ENCODE results near the gene PXK.
"Not testable (repeated sequence)": the region's sequence is repeated elsewhere in the genome, so short reads cannot be mapped to it uniquely, and the experiment has no call there.

Gene PXK

DNA sequence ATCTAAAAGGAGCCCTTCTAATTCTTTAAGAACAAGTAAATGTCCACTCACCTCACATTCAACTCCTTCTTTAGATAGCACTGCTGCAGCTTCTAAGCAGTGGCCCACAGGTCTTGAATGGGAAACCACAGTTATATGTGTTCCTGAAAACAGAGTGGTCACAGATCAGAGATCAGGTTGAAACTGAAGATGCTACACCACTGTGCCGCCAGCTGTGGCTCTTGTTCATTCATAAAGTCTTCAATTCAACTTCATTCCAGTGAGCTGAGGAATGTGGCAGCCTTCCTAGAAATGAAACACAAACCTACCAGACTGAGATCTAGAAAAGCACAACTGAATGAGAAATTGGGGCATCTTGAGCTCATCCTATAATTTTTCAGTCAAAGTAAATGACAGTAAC, 97.0 kb downstream of the PXK start:
- Histone ChIP-seq H3K27me3 (ENCODE audit: insufficient read depth, low read length) (no peaks in the 10 kb centered on the region), H3K4me3 (ENCODE audit: low read length) (no peak overlapping the region), H3K9me3 (ENCODE audit: low read length) (no peaks in the 10 kb centered on the region), H2AFZ (ENCODE audit: low read depth, low read length) (no peak overlapping the region), H3K4me1 (ENCODE audit: insufficient read depth, low read length) (peaks cover 13% of the 10 kb centered on the region), H3K36me3 (ENCODE audit: insufficient read depth, low read length) (peaks cover 69% of the 10 kb centered on the region)

DNA sequence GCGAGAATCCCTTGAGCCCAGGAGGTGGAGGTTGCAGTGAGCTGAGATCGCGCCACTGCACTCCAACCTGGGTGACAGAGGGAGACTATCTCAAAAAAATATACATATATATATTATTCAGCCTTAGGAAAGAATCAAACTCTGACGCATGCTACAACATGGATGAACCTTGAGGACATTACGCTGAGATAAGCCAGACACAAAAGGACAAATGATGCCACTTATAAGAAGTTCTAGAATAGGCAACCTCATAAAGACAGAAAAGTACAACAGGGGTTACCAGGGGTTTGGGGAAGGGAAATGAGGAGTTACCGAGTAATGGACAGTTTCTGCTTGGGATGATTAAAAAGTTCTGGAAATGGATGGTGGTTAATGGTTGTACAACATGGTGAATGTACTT, 100.2 kb downstream of the PXK start:
- Histone ChIP-seq H3K4me1 (ENCODE audit: insufficient read depth, low read length) (peaks cover 15% of the 10 kb centered on the region), H3K9me3 (ENCODE audit: low read length) (no peaks in the 10 kb centered on the region), H3K4me3 (ENCODE audit: low read length) (peak overlapping the region; percentile 86), H3K27me3 (ENCODE audit: insufficient read depth, low read length) (no peaks in the 10 kb centered on the region), H3K36me3 (ENCODE audit: insufficient read depth, low read length) (peaks cover 41% of the 10 kb centered on the region), H2AFZ (ENCODE audit: low read depth, low read length) (no peak overlapping the region)

DNA sequence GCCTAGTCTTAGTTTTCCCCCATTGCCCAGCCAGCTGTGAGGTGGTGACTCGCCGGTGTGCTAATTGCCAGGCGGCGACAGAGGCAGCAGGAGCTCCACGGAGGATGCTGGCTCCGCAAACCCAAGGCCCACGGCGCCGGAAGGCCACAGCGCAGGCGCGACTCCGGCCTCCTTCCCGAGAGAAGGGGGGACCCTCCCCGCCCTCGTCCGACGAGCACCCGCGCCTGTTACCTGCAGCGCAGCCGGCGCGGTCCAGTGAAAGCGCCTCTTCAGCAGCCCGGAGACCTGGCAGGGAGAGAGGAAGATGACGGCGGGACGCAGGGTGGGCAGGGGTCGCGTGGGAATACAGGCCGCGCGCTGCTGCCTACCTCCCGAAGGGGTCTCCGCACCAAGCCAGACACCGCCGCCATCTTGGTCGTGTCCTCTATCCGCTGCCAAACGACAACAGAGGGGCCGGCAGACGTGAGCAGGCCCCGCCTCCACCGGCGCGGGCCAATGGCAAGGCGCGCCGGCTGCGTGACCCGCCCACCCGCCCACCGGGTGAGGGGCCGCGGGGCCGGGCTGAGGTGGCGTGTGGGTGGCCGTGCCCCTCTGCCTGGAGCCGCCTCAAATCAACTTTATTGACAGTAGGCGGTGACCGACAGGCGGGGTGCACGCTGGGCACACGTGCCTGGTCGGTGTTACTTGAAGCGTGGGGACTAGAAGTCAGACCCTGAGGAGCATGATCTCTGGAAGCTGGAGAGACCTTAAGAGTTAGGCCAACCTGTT, 100.9 kb downstream of the PXK start, which contains the start of gene PDHB:
Gene PDHB (minus strand): TSS at position 433 of the 768 bp plus-strand sequence. CDS start 23 bp downstream, at position 410.
- Histone ChIP-seq H3K9me3 (ENCODE audit: low read length) (no peaks in the 10 kb centered on the region), H3K4me3 (ENCODE audit: low read length) (peak within 1 kb of the TSS; percentile 86), H3K36me3 (ENCODE audit: insufficient read depth, low read length) (peaks cover 34% of the 10 kb centered on the region), H3K4me1 (ENCODE audit: insufficient read depth, low read length) (peaks cover 15% of the 10 kb centered on the region), H2AFZ (ENCODE audit: low read depth, low read length) (peak within 1 kb of the TSS; percentile 52), H3K27me3 (ENCODE audit: insufficient read depth, low read length) (no peaks in the 10 kb centered on the region)

DNA sequence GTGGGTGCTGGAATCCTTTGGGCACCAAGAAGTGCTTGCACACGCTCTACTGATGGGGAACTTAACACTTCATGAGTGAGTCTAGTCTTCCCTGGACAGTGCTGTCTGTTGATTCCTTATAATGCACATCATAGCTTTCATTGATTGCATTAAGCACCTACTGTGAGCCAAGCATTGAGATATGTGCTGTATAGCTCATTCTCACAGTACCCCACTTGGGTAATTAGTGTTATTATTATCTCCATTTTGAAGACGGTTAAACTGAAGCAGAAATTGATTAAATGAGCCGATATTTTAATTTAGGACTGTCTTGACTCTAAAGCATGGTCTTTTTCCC, 101.4 kb downstream of the PXK start:
- peaks cover 15% of the 10 kb centered on the region for H3K4me1 ChIP-seq (ENCODE audit: insufficient read depth, low read length)
- H3K4me3 ChIP-seq (ENCODE audit: low read length): peak overlapping the region; percentile 50
- H3K36me3 ChIP-seq (ENCODE audit: insufficient read depth, low read length): peaks cover 29% of the 10 kb centered on the region
- peak overlapping the region; percentile 52 for H2AFZ ChIP-seq (ENCODE audit: low read depth, low read length)
- H3K27me3 ChIP-seq (ENCODE audit: insufficient read depth, low read length): no peaks in the 10 kb centered on the region
- no peaks in the 10 kb centered on the region for H3K9me3 ChIP-seq (ENCODE audit: low read length)

DNA sequence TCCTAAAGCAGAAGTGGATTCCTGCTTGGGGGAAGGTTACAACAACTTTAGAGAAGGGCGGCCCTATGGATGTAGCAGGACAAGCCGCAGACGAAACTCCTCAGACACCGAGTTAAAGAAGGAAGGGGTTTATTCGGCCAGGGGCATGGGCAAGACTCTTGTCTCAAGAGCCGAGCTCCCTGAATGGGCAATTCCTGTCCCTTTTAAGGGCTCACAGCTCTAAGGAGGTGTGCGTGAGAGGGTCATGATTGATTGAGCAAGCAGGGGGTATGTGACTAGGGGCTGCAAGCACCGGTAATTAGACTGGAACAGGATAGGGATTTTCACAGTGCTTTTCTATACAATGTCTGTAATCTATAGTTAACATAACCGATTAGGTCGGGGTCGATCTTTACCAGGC, 101.8 kb downstream of the PXK start:
- H3K4me3 ChIP-seq (ENCODE audit: low read length): no peak overlapping the region
- no peaks in the 10 kb centered on the region for H3K9me3 ChIP-seq (ENCODE audit: low read length)
- no peaks in the 10 kb centered on the region for H3K27me3 ChIP-seq (ENCODE audit: insufficient read depth, low read length)
- peaks cover 25% of the 10 kb centered on the region for H3K36me3 ChIP-seq (ENCODE audit: insufficient read depth, low read length)
- peaks cover 15% of the 10 kb centered on the region for H3K4me1 ChIP-seq (ENCODE audit: insufficient read depth, low read length)
- no peak overlapping the region for H2AFZ ChIP-seq (ENCODE audit: low read depth, low read length)

DNA sequence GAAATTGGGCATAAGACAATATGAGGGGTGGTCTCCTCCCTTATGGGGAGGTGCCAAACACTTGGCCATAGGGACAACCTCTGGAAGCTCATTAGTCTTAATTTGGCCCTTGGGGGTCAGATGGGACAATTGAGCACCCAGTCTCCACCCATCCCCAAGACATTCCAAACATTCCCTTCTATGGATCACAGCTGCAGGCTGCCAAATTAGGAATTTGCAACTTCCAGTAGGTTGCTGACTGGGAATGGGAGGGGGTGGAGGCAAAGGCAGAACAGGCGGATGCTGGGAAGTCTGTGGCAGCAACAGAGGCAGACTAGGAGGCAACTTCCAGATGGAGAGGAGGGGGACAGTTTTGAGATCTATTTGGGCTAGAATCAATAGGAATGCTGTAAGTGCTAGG, 102.3 kb downstream of the PXK start:
- no peaks in the 10 kb centered on the region for H3K9me3 ChIP-seq (ENCODE audit: low read length)
- H3K4me3 ChIP-seq (ENCODE audit: low read length): no peak overlapping the region
- H3K27me3 ChIP-seq (ENCODE audit: insufficient read depth, low read length): no peaks in the 10 kb centered on the region
- H2AFZ ChIP-seq (ENCODE audit: low read depth, low read length): no peak overlapping the region
- H3K36me3 ChIP-seq (ENCODE audit: insufficient read depth, low read length): peaks cover 20% of the 10 kb centered on the region
- peaks cover 15% of the 10 kb centered on the region for H3K4me1 ChIP-seq (ENCODE audit: insufficient read depth, low read length)

DNA sequence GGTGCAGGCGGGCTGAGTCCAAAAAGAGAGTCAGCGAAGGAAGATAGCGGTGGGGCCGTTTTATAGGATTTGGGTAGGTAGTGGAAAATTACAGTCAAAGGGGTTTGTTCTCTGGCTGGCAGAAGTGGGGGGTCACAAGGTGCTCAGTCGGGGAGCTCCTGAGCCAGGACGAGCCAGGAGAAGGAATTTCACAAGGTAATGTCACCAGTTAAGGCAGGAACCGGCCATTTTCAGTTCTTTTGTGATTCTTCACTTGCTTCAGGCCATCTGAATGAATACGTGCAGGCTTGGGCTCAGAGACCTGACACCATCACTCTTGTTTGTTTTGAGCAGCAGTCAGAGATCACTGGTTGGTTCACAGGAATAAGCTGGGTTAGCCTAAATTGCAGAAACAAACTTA, 104.6 kb downstream of the PXK start:
- H3K9me3 ChIP-seq (ENCODE audit: low read length); H3K4me3 ChIP-seq (ENCODE audit: low read length); H3K27me3 ChIP-seq (ENCODE audit: insufficient read depth, low read length); H3K36me3 ChIP-seq (ENCODE audit: insufficient read depth, low read length); H2AFZ ChIP-seq (ENCODE audit: low read depth, low read length): not testable (repeated sequence)
- peaks cover 15% of the 10 kb centered on the region for H3K4me1 ChIP-seq (ENCODE audit: insufficient read depth, low read length)

DNA sequence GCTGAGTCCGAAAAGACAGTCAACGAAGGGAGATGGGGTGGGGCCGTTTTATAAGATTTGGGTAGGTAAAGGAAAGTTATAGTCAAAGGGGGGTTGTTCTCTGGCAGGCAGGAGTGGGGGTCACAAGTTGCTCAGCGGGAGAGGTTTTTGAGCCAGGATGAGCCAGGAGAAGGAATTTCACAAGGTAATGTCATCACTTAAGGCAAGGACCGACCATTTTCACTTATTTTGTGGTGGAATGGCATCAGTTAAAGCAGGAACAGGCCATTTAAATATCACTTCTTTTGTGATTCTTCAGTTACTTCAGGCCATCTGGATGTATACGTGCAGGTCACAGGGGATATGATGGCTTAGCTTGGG, 108.3 kb downstream of the PXK start:
- H3K36me3 ChIP-seq (ENCODE audit: insufficient read depth, low read length); H3K27me3 ChIP-seq (ENCODE audit: insufficient read depth, low read length); H2AFZ ChIP-seq (ENCODE audit: low read depth, low read length); H3K4me3 ChIP-seq (ENCODE audit: low read length); H3K9me3 ChIP-seq (ENCODE audit: low read length); H3K4me1 ChIP-seq (ENCODE audit: insufficient read depth, low read length): not testable (repeated sequence)

DNA sequence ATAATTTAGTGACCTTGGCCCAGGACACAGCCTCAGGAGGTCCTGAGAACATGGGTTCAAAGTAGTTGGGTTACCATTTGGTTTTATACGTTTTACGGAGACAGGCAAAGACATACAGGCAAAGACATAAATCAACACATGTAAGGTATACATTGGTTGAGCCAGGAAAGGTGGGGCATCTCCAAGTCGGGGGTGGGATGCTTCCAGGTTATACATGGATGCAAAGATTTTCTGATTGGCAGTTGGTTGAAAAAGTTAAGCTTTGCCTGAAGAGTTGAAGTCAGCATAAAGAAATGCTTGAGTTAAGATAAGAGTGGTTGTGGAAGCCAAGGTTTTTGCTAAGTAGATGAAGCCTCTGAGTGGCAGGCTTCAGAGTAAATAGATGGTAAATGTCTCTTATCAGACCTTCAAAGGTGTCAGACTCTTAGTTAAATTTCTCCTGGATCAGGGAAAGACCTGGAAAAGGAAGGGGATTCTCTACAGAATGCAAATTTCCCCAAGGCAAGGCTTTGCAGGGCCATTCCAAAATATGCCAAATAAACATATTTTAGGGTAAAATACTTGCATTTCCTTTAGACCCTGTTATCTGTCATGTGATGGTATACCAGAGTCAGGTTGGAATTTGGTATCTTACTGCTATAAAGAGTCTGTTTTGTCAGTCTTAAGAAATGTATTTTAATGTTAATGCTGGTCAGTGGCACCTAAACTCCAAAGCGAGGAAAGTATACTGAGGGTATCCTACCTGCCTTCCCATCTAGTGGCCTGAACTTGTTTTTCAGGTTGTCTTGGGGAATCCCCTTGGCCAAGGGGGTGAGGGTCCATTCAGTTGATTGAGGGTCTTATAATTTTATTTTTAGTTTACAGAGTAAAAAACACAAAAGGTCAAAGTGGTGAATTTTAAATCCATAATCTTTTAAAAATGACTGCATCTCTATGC, 109.1 kb downstream of the PXK start:
- no peaks in the 10 kb centered on the region for H3K36me3 ChIP-seq (ENCODE audit: insufficient read depth, low read length)
- no peaks in the 10 kb centered on the region for H3K27me3 ChIP-seq (ENCODE audit: insufficient read depth, low read length)
- H2AFZ ChIP-seq (ENCODE audit: low read depth, low read length): no peak overlapping the region
- no peak overlapping the region for H3K4me3 ChIP-seq (ENCODE audit: low read length)
- H3K9me3 ChIP-seq (ENCODE audit: low read length): no peaks in the 10 kb centered on the region
- no peaks in the 10 kb centered on the region for H3K4me1 ChIP-seq (ENCODE audit: insufficient read depth, low read length)

DNA sequence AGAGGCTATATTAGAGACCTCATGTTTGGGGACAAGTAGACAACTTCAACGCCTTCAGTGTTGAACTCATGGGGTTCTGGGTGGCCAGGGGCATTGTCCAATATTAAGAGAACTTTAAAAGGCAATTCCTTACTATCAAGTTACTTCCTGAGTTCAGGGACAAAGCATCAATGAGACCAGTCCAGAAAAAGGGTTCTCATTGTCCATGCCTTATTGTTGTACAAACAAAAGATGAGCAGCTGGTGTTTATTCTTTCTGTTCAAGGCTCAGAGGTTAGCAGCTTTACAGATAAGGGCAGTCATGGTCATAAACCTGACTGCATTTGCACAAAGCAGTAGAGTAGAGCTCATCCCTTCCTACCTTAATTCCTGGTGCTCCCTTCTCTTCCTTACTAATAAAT, 119.5 kb downstream of the PXK start:
- no peak overlapping the region for H3K4me3 ChIP-seq (ENCODE audit: low read length)
- H3K36me3 ChIP-seq (ENCODE audit: insufficient read depth, low read length): no peaks in the 10 kb centered on the region
- peaks cover 9% of the 10 kb centered on the region for H3K4me1 ChIP-seq (ENCODE audit: insufficient read depth, low read length)
- peaks cover 1% of the 10 kb centered on the region for H3K9me3 ChIP-seq (ENCODE audit: low read length)
- H2AFZ ChIP-seq (ENCODE audit: low read depth, low read length): no peak overlapping the region
- H3K27me3 ChIP-seq (ENCODE audit: insufficient read depth, low read length): no peaks in the 10 kb centered on the region

DNA sequence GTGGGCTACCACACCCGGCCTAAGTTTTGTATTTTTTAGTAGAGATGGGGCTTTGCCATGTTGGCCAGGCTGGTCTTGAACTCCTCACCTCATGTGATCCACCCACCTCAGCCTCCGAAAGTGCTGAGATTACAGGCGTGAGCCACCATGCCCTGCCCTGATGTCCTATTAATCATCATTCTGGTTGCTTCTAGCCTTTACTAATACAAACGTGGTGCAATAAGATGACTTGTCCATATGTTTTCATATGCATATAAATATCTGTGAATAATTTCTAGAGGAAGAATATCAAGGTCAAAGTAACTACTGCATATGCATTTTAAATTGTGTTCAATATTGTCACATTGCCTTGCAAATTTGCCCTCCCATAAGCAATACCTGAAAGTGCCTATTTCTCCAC, 126.5 kb downstream of the PXK start:
- no peaks in the 10 kb centered on the region for H3K27me3 ChIP-seq (ENCODE audit: insufficient read depth, low read length)
- no peak overlapping the region for H3K4me3 ChIP-seq (ENCODE audit: low read length)
- H3K36me3 ChIP-seq (ENCODE audit: insufficient read depth, low read length): no peaks in the 10 kb centered on the region
- H2AFZ ChIP-seq (ENCODE audit: low read depth, low read length): no peak overlapping the region
- peaks cover 3% of the 10 kb centered on the region for H3K4me1 ChIP-seq (ENCODE audit: insufficient read depth, low read length)
- H3K9me3 ChIP-seq (ENCODE audit: low read length): no peaks in the 10 kb centered on the region

DNA sequence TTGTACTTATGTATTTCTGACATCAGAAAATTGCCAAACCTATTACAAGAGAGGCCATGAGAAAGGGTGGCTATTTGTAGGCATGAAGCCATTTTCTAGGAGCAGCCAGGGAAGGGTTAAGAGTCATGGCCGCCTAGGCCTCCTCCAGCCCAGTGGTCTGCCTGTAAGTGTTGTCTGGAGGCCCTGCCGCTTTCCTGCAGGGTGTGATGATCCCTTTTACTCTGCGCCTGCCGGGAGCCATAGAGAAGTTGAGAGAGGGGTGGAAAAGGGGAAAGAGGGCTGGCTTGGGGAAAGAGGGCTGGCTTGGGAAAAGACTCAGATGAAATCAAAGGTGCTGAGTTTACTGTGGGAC, 130.1 kb downstream of the PXK start:
- Histone ChIP-seq H3K4me3 (ENCODE audit: low read length) (no peak overlapping the region), H3K36me3 (ENCODE audit: insufficient read depth, low read length) (no peaks in the 10 kb centered on the region), H3K9me3 (ENCODE audit: low read length) (no peaks in the 10 kb centered on the region), H3K27me3 (ENCODE audit: insufficient read depth, low read length) (no peaks in the 10 kb centered on the region), H2AFZ (ENCODE audit: low read depth, low read length) (no peak overlapping the region), H3K4me1 (ENCODE audit: insufficient read depth, low read length) (peaks cover 3% of the 10 kb centered on the region)

DNA sequence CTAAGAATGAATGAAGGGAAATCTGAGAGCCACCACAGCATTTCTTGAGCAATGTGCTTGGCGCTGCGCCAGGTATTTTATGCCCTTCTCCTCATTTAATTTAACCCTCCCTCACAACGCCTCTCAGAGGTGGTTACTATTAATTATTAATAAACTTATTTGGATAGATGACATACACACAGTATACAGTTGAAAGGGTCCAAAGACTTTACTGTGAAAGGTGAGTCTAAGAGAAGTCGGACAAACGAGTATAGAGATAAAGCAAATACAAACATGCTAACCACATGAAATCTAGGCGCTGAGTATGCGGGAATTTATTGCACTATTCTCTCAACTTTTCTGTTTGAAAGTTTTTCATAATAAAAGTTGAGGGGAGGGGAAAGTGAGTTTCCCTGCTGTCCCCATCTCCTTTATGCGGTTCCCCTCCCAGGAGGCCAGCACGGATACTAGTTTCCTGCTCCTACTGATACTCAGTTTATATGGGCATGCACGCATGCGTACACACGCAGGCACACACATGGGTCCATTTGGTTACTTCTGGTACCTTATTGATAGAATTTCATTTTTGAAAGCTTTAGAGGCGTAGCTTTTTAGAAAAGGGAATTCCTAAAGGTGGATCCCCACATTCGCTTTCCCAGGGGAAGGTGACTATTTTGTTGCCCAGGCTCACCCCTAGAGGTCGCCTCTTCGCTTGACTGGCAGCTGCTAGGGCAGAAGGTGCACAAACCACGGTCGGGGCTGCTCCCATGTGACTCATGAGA, 130.7 kb downstream of the PXK start:
- Histone ChIP-seq H3K27me3 (ENCODE audit: insufficient read depth, low read length) (no peaks in the 10 kb centered on the region), H3K9me3 (ENCODE audit: low read length) (no peaks in the 10 kb centered on the region), H3K4me1 (ENCODE audit: insufficient read depth, low read length) (peaks cover 3% of the 10 kb centered on the region), H2AFZ (ENCODE audit: low read depth, low read length) (no peak overlapping the region), H3K4me3 (ENCODE audit: low read length) (no peak overlapping the region), H3K36me3 (ENCODE audit: insufficient read depth, low read length) (no peaks in the 10 kb centered on the region)
